ENCODE results near the gene IRF2BP1.

IRF2BP1 gene

DNA sequence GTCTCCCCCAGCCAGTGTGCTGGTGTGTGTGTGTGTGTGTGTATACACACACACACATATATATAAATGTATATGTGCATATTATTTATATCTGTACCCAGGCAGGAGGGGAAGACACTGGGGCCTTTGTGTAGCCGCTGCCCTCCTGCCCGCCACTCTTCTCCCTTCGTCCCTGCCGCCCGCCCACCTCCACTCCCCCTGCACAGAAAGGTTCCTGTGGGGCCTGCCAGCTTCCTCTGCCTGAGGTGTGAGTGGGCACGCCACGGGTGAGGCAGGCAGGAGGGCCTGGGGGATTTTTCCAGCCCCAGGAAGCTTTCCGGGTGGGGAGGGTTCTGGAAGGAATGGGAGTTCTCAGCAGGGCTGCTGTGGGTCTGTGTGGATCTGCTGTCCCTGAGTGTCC, 6.9 kb downstream of the IRF2BP1 start:
- POLR2A ChIA-PET, result interaction anchor here (1.6 to 4.4 kb wide), 2 partner anchors 15 to 62 kb away, joined by 4 to 39 read pairs; partner anchors contain the start of genes FOXA3 and SYMPK
- TF ChIP-seq GLIS2 (tag by site-specific recombination; IDR thresholded peaks at IDR 0.05) (no peak), ZNF37A (tag by site-specific recombination; IDR thresholded peaks at IDR 0.05) (no peak), ZFHX2 (tag by site-specific recombination; conservative IDR thresholded peaks at IDR 0.05) (peak; percentile 58; the same call in 1 of the 2 replicates), REPIN1 (tag by site-specific recombination; IDR thresholded peaks at IDR 0.05; ENCODE audit: low read depth) (no peak), EGR2 (tag by site-specific recombination; IDR thresholded peaks at IDR 0.05; ENCODE audit: low read depth) (peak; percentile 52)
- TF ChIP-seq, protein P1, sequence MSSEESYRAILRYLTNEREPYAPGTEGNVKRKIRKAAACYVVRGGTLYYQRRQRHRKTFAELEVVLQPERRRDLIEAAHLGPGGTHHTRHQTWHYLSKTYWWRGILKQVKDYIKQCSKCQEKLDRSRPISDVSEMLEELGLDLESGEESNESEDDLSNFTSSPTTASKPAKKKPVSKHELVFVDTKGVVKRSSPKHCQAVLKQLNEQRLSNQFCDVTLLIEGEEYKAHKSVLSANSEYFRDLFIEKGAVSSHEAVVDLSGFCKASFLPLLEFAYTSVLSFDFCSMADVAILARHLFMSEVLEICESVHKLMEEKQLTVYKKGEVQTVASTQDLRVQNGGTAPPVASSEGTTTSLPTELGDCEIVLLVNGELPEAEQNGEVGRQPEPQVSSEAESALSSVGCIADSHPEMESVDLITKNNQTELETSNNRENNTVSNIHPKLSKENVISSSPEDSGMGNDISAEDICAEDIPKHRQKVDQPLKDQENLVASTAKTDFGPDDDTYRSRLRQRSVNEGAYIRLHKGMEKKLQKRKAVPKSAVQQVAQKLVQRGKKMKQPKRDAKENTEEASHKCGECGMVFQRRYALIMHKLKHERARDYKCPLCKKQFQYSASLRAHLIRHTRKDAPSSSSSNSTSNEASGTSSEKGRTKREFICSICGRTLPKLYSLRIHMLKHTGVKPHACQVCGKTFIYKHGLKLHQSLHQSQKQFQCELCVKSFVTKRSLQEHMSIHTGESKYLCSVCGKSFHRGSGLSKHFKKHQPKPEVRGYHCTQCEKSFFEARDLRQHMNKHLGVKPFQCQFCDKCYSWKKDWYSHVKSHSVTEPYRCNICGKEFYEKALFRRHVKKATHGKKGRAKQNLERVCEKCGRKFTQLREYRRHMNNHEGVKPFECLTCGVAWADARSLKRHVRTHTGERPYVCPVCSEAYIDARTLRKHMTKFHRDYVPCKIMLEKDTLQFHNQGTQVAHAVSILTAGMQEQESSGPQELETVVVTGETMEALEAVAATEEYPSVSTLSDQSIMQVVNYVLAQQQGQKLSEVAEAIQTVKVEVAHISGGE (tag by site-specific recombination; conservative IDR thresholded peaks at IDR 0.05; ENCODE audit: low read depth), result no peak
- Histone ChIP-seq H3K9me3 (ENCODE audit: control insufficient read depth, insufficient read depth, low read depth, low read length) (no peaks in the 10 kb centered on the region), H3K4me1 (ENCODE audit: control insufficient read depth, insufficient read depth, low read length) (peaks cover 11% of the 10 kb centered on the region), H3K27ac (ENCODE audit: extremely low read depth, low read depth, low read length) (no peak overlapping the region), H3K36me3 (ENCODE audit: control insufficient read depth in 2 of 2, insufficient read depth in 1 of 2, low read length in 2 of 2) (peaks cover 0 to 4% of the 10 kb centered on the region in 2 experiments; a peak in 1 of 3 replicates), H3K4me3 (ENCODE audit: low read depth, low read length) (no peak overlapping the region)
- CTCF ChIA-PET, result interaction anchor here (0.6 to 8.8 kb wide), 3 partner anchors 14 to 186 kb away, joined by 3 to 91 read pairs (median 55); partner anchors contain the start of genes FOXA3, QPCTL and SYMPK

DNA sequence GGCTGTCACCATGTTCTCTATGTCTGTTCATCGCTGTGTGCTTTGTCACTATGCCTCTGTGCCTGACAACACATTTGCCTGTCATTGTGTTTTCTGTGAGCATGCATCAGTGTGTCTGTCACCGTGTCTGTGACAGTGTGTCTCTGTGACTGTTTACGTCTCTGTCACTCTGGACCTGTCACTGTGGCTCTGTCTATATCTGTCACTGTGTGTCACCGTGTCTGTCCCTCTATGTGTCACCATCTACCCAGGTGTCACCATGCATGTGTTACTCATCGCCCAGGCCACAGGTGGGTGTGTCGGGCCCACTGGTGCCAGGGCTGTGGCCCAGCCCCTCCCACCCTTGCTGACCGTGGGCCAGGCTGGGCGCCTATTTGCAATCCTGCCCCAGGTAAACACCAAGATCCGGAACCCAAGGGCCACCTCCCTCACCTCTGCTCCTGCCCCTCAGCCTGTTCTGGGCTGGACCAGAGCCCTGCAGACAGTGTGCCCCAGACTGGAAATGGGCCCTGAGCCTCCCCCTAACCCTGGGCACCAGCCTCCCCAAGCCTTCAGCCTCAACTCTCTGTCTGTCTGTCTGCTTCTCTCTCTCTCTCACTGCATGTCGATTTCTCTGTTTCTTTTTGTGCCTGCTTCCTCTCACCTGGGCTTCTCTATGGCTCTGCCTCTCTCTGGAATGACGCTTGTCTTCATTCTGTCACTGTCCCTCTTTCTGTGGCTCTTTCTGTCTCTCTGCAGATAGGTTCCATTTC, 7.7 kb downstream of the IRF2BP1 start:
- Histone ChIP-seq H3K27ac (ENCODE audit: extremely low read depth, low read depth, low read length) (no peak overlapping the region), H3K9me3 (ENCODE audit: control insufficient read depth, insufficient read depth, low read depth, low read length) (no peaks in the 10 kb centered on the region), H3K4me1 (ENCODE audit: control insufficient read depth, insufficient read depth, low read length) (peaks cover 6% of the 10 kb centered on the region; the same call in 1 of the 2 replicates), H3K4me3 (ENCODE audit: low read depth, low read length) (no peak overlapping the region), H3K36me3 (ENCODE audit: control insufficient read depth in 2 of 2, insufficient read depth in 1 of 2, low read length in 2 of 2) (no peaks in the 10 kb centered on the region)
- CTCF ChIA-PET, result interaction anchor here (6.0 to 8.8 kb wide), 2 partner anchors 13 to 61 kb away, joined by 55 to 91 read pairs; partner anchors contain the start of genes FOXA3 and SYMPK
- POLR2A ChIA-PET, result no interaction called here
- 0 out of 2 replicates have a peak, but pooled peaks have one; percentile 33 for TF ChIP-seq ZNF366 (tag by site-specific recombination; conservative IDR thresholded peaks at IDR 0.05)
- TF ChIP-seq ZFHX2 (tag by site-specific recombination; conservative IDR thresholded peaks at IDR 0.05), result 0 out of 2 replicates have a peak, but pooled peaks have one; percentile 16
- no peak for TF ChIP-seq ZFP41 (tag by site-specific recombination; IDR thresholded peaks at IDR 0.05; ENCODE audit: borderline replicate concordance)
- TF ChIP-seq ZNF792 (tag by site-specific recombination; IDR thresholded peaks at IDR 0.05), result no peak
- TF ChIP-seq KLF9 (tag by site-specific recombination; IDR thresholded peaks at IDR 0.05; ENCODE audit: low read depth), result 0 out of 2 replicates have a peak, but pooled peaks have one; percentile 14
- peak; percentile 39; the same call in 1 of the 2 replicates for TF ChIP-seq PRDM1 (tag by site-specific recombination; IDR thresholded peaks at IDR 0.05)
- no peak for TF ChIP-seq ZNF155 (tag by site-specific recombination; IDR thresholded peaks at IDR 0.05)
- TF ChIP-seq, protein P2, sequence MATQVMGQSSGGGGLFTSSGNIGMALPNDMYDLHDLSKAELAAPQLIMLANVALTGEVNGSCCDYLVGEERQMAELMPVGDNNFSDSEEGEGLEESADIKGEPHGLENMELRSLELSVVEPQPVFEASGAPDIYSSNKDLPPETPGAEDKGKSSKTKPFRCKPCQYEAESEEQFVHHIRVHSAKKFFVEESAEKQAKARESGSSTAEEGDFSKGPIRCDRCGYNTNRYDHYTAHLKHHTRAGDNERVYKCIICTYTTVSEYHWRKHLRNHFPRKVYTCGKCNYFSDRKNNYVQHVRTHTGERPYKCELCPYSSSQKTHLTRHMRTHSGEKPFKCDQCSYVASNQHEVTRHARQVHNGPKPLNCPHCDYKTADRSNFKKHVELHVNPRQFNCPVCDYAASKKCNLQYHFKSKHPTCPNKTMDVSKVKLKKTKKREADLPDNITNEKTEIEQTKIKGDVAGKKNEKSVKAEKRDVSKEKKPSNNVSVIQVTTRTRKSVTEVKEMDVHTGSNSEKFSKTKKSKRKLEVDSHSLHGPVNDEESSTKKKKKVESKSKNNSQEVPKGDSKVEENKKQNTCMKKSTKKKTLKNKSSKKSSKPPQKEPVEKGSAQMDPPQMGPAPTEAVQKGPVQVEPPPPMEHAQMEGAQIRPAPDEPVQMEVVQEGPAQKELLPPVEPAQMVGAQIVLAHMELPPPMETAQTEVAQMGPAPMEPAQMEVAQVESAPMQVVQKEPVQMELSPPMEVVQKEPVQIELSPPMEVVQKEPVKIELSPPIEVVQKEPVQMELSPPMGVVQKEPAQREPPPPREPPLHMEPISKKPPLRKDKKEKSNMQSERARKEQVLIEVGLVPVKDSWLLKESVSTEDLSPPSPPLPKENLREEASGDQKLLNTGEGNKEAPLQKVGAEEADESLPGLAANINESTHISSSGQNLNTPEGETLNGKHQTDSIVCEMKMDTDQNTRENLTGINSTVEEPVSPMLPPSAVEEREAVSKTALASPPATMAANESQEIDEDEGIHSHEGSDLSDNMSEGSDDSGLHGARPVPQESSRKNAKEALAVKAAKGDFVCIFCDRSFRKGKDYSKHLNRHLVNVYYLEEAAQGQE (tag by site-specific recombination; IDR thresholded peaks at IDR 0.05), result no peak
- TF ChIP-seq GLIS2 (tag by site-specific recombination; IDR thresholded peaks at IDR 0.05), result no peak
- no peak for TF ChIP-seq ZNF311 (tag by site-specific recombination; IDR thresholded peaks at IDR 0.05; ENCODE audit: borderline replicate concordance)
- TF ChIP-seq ZNF423 (tag by site-specific recombination; IDR thresholded peaks at IDR 0.05), result no peak
- no peak for TF ChIP-seq IKZF3 (tag by site-specific recombination; IDR thresholded peaks at IDR 0.05)
- no peak for TF ChIP-seq ZNF549 (tag by site-specific recombination; IDR thresholded peaks at IDR 0.05)
- TF ChIP-seq ZIC2 (tag by site-specific recombination; IDR thresholded peaks at IDR 0.05), result no peak
- TF ChIP-seq ZNF239 (tag by site-specific recombination; IDR thresholded peaks at IDR 0.05), result no peak
- TF ChIP-seq, protein P3, sequence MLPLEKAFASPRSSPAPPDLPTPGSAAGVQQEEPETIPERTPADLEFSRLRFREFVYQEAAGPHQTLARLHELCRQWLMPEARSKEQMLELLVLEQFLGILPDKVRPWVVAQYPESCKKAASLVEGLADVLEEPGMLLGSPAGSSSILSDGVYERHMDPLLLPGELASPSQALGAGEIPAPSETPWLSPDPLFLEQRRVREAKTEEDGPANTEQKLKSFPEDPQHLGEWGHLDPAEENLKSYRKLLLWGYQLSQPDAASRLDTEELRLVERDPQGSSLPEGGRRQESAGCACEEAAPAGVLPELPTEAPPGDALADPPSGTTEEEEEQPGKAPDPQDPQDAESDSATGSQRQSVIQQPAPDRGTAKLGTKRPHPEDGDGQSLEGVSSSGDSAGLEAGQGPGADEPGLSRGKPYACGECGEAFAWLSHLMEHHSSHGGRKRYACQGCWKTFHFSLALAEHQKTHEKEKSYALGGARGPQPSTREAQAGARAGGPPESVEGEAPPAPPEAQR (tag by site-specific recombination; IDR thresholded peaks at IDR 0.05), result no peak
- TF ChIP-seq SCRT2 (tag by site-specific recombination; IDR thresholded peaks at IDR 0.05), result peak; percentile 83
- TF ChIP-seq, protein P4, sequence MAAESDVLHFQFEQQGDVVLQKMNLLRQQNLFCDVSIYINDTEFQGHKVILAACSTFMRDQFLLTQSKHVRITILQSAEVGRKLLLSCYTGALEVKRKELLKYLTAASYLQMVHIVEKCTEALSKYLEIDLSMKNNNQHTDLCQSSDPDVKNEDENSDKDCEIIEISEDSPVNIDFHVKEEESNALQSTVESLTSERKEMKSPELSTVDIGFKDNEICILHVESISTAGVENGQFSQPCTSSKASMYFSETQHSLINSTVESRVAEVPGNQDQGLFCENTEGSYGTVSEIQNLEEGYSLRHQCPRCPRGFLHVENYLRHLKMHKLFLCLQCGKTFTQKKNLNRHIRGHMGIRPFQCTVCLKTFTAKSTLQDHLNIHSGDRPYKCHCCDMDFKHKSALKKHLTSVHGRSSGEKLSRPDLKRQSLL (tag by site-specific recombination; IDR thresholded peaks at IDR 0.05), result no peak
- TF ChIP-seq ZBTB8A (tag by site-specific recombination; IDR thresholded peaks at IDR 0.05), result no peak

Data from HEK293 (cell line).